ENCODE data around the gene MAMDC2.

MAMDC2 gene

GRCh38 chr9:70143394-70144130, 99.9 kb downstream of the MAMDC2 start:
- Histone ChIP-seq H2BK120ac (ENCODE audit: low read depth, low read length) (no peak overlapping the region), H3K27me3 (ENCODE audit: control insufficient read depth in 3 of 3, insufficient read depth in 3 of 3, low read depth in 1 of 3, low read length in 3 of 3) (no peaks in the 10 kb centered on the region), H3K9me3 (replicated peaks in 1 of 2; ENCODE audit: control insufficient read depth in 2 of 2, insufficient read depth in 1 of 2, low read depth in 1 of 2, low read length in 2 of 2) (no peaks in the 10 kb centered on the region), H3K4me1 (ENCODE audit: control insufficient read depth in 2 of 2, insufficient read depth in 1 of 2, low read depth in 1 of 2, low read length in 2 of 2) (no peaks in the 10 kb centered on the region), H2BK15ac (ENCODE audit: low read length) (no peak overlapping the region), H2AK5ac (ENCODE audit: low read depth, low read length) (no peak overlapping the region), H2AFZ (ENCODE audit: low read length) (no peak overlapping the region), H4K8ac (ENCODE audit: low read depth, low read length) (no peak overlapping the region), H3K14ac (ENCODE audit: low read length) (no peak overlapping the region), H3K79me1 (ENCODE audit: low read depth, low read length) (no peaks in the 10 kb centered on the region), H3K23ac (ENCODE audit: low read depth, low read length, poor library complexity) (no peak overlapping the region), H3K18ac (ENCODE audit: low read length) (no peak overlapping the region), H3K4ac (ENCODE audit: low read length) (no peak overlapping the region), H3K36me3 (replicated peaks in 1 of 2; ENCODE audit: control insufficient read depth in 2 of 2, insufficient read depth in 2 of 2, low read length in 2 of 2) (peaks cover 0 to 2% of the 10 kb centered on the region in 2 donors), H2BK12ac (ENCODE audit: low read length) (no peak overlapping the region), H2BK5ac (ENCODE audit: low read length) (no peak overlapping the region), H3K9ac (ENCODE audit: low read depth, low read length, poor library complexity) (no peak overlapping the region), H3K27ac (replicated peaks; ENCODE audit: low read length) (no peak overlapping the region), H4K91ac (ENCODE audit: low read depth, low read length, poor library complexity) (no peak overlapping the region), H3K4me3 (ENCODE audit: low read length in 2 of 2) (no peak overlapping the region), H3K4me2 (ENCODE audit: insufficient read depth, low read length, poor library complexity, severe bottlenecking) (no peak overlapping the region)
- DNase-seq (ENCODE audit: low spot score): no peak
- WGBS, 2 donors (ENCODE audit: extremely low coverage in 2 of 2, insufficient read length in 2 of 2, insufficient replicate concordance in 1 of 2): no CpG with 5 or more reads among the region's 3 CpGs

GRCh38 chr9:70144131-70144503, 100.5 kb downstream of the MAMDC2 start:
- Histone ChIP-seq H3K36me3 (replicated peaks in 1 of 2; ENCODE audit: control insufficient read depth in 2 of 2, insufficient read depth in 2 of 2, low read length in 2 of 2) (peaks cover 0 to 2% of the 10 kb centered on the region in 2 donors), H3K4me2 (ENCODE audit: insufficient read depth, low read length, poor library complexity, severe bottlenecking) (no peak overlapping the region)

GRCh38 chr9:70145981-70146380, 102.3 kb downstream of the MAMDC2 start:
- Histone ChIP-seq H3K4me3 (ENCODE audit: low read length in 2 of 2) (no peak overlapping the region), H3K9ac (ENCODE audit: low read depth, low read length, poor library complexity) (no peak overlapping the region), H2BK120ac (ENCODE audit: low read depth, low read length) (no peak overlapping the region), H3K14ac (ENCODE audit: low read length) (no peak overlapping the region), H3K79me1 (ENCODE audit: low read depth, low read length) (no peaks in the 10 kb centered on the region), H2BK5ac (ENCODE audit: low read length) (no peak overlapping the region), H3K4me2 (ENCODE audit: insufficient read depth, low read length, poor library complexity, severe bottlenecking) (no peak overlapping the region), H3K23ac (ENCODE audit: low read depth, low read length, poor library complexity) (no peak overlapping the region), H3K36me3 (replicated peaks in 1 of 2; ENCODE audit: control insufficient read depth in 2 of 2, insufficient read depth in 2 of 2, low read length in 2 of 2) (peaks cover 0 to 2% of the 10 kb centered on the region in 2 donors), H2BK12ac (ENCODE audit: low read length) (no peak overlapping the region), H2BK15ac (ENCODE audit: low read length) (no peak overlapping the region), H4K8ac (ENCODE audit: low read depth, low read length) (no peak overlapping the region), H3K18ac (ENCODE audit: low read length) (no peak overlapping the region), H3K27me3 (ENCODE audit: control insufficient read depth in 3 of 3, insufficient read depth in 3 of 3, low read depth in 1 of 3, low read length in 3 of 3) (no peaks in the 10 kb centered on the region), H2AFZ (ENCODE audit: low read length) (no peak overlapping the region), H2AK5ac (ENCODE audit: low read depth, low read length) (no peak overlapping the region), H4K91ac (ENCODE audit: low read depth, low read length, poor library complexity) (no peak overlapping the region), H3K4ac (ENCODE audit: low read length) (no peak overlapping the region), H3K4me1 (ENCODE audit: control insufficient read depth in 2 of 2, insufficient read depth in 1 of 2, low read depth in 1 of 2, low read length in 2 of 2) (no peaks in the 10 kb centered on the region), H3K9me3 (replicated peaks in 1 of 2; ENCODE audit: control insufficient read depth in 2 of 2, insufficient read depth in 1 of 2, low read depth in 1 of 2, low read length in 2 of 2) (no peaks in the 10 kb centered on the region), H3K27ac (replicated peaks; ENCODE audit: low read length) (no peak overlapping the region)
- WGBS, 2 donors (ENCODE audit: extremely low coverage in 2 of 2, insufficient read length in 2 of 2, insufficient replicate concordance in 1 of 2): no CpG with 5 or more reads among the region's 4 CpGs
- no peak for DNase-seq (ENCODE audit: low spot score)

More at GRCh38 chr9:70144131-70144503, 100.5 kb downstream of the MAMDC2 start:
- Histone ChIP-seq H3K79me1 (ENCODE audit: low read depth, low read length) (no peaks in the 10 kb centered on the region), H3K23ac (ENCODE audit: low read depth, low read length, poor library complexity) (no peak overlapping the region), H3K4me1 (ENCODE audit: control insufficient read depth in 2 of 2, insufficient read depth in 1 of 2, low read depth in 1 of 2, low read length in 2 of 2) (no peaks in the 10 kb centered on the region), H3K27ac (replicated peaks; ENCODE audit: low read length) (no peak overlapping the region), H2BK12ac (ENCODE audit: low read length) (no peak overlapping the region), H3K9me3 (replicated peaks in 1 of 2; ENCODE audit: control insufficient read depth in 2 of 2, insufficient read depth in 1 of 2, low read depth in 1 of 2, low read length in 2 of 2) (no peaks in the 10 kb centered on the region), H3K4ac (ENCODE audit: low read length) (no peak overlapping the region), H3K14ac (ENCODE audit: low read length) (no peak overlapping the region), H3K18ac (ENCODE audit: low read length) (no peak overlapping the region), H3K4me3 (ENCODE audit: low read length in 2 of 2) (no peak overlapping the region), H2AFZ (ENCODE audit: low read length) (no peak overlapping the region), H2BK120ac (ENCODE audit: low read depth, low read length) (no peak overlapping the region), H2AK5ac (ENCODE audit: low read depth, low read length) (no peak overlapping the region), H4K91ac (ENCODE audit: low read depth, low read length, poor library complexity) (no peak overlapping the region), H3K9ac (ENCODE audit: low read depth, low read length, poor library complexity) (no peak overlapping the region), H2BK15ac (ENCODE audit: low read length) (no peak overlapping the region), H2BK5ac (ENCODE audit: low read length) (no peak overlapping the region), H3K27me3 (ENCODE audit: control insufficient read depth in 3 of 3, insufficient read depth in 3 of 3, low read depth in 1 of 3, low read length in 3 of 3) (no peaks in the 10 kb centered on the region), H4K8ac (ENCODE audit: low read depth, low read length) (no peak overlapping the region)
- no peak for DNase-seq (ENCODE audit: low spot score)
- no CpG with 5 or more reads among the region's 1 CpG for WGBS, 2 donors (ENCODE audit: extremely low coverage in 2 of 2, insufficient read length in 2 of 2, insufficient replicate concordance in 1 of 2)

- Histone ChIP-seq H3K18ac (ENCODE audit: low read length) (no peak overlapping the region), H3K79me1 (ENCODE audit: low read depth, low read length) (no peaks in the 10 kb centered on the region), H3K23ac (ENCODE audit: low read depth, low read length, poor library complexity) (no peak overlapping the region), H2BK5ac (ENCODE audit: low read length) (no peak overlapping the region), H2BK12ac (ENCODE audit: low read length) (no peak overlapping the region), H3K4ac (ENCODE audit: low read length) (no peak overlapping the region), H4K91ac (ENCODE audit: low read depth, low read length, poor library complexity) (no peak overlapping the region), H3K36me3 (replicated peaks in 1 of 2; ENCODE audit: control insufficient read depth in 2 of 2, insufficient read depth in 2 of 2, low read length in 2 of 2) (peaks cover 0 to 3% of the 10 kb centered on the region in 2 donors), H3K4me1 (ENCODE audit: control insufficient read depth in 2 of 2, insufficient read depth in 1 of 2, low read depth in 1 of 2, low read length in 2 of 2) (no peaks in the 10 kb centered on the region), H2BK120ac (ENCODE audit: low read depth, low read length) (no peak overlapping the region), H3K9me3 (replicated peaks in 1 of 2; ENCODE audit: control insufficient read depth in 2 of 2, insufficient read depth in 1 of 2, low read depth in 1 of 2, low read length in 2 of 2) (no peaks in the 10 kb centered on the region), H2AFZ (ENCODE audit: low read length) (no peak overlapping the region), H3K4me2 (ENCODE audit: insufficient read depth, low read length, poor library complexity, severe bottlenecking) (no peak overlapping the region), H3K4me3 (ENCODE audit: low read length in 2 of 2) (no peak overlapping the region), H4K8ac (ENCODE audit: low read depth, low read length) (no peak overlapping the region), H2BK15ac (ENCODE audit: low read length) (no peak overlapping the region), H3K14ac (ENCODE audit: low read length) (no peak overlapping the region), H2AK5ac (ENCODE audit: low read depth, low read length) (no peak overlapping the region), H3K9ac (ENCODE audit: low read depth, low read length, poor library complexity) (no peak overlapping the region), H3K27me3 (ENCODE audit: control insufficient read depth in 3 of 3, insufficient read depth in 3 of 3, low read depth in 1 of 3, low read length in 3 of 3) (no peaks in the 10 kb centered on the region), H3K27ac (replicated peaks; ENCODE audit: low read length) (no peak overlapping the region)
- no peak for DNase-seq (ENCODE audit: low spot score)
- WGBS, 2 donors (ENCODE audit: extremely low coverage in 2 of 2, insufficient read length in 2 of 2, insufficient replicate concordance in 1 of 2): no CpG with 5 or more reads among the region's 1 CpG
Measured at GRCh38 chr9:70147196-70147595, 103.5 kb downstream of the MAMDC2 start.
